OCI-M2 (cell line): ENCODE results near the gene RPL10A.

Source experiments
- DNase-seq: peaks from one replicate; lab custom pipeline; 2025; ENCODE audit not compliant: unreplicated experiment; lab: John Stamatoyannopoulos, UW

The RPL10A gene

DNA sequence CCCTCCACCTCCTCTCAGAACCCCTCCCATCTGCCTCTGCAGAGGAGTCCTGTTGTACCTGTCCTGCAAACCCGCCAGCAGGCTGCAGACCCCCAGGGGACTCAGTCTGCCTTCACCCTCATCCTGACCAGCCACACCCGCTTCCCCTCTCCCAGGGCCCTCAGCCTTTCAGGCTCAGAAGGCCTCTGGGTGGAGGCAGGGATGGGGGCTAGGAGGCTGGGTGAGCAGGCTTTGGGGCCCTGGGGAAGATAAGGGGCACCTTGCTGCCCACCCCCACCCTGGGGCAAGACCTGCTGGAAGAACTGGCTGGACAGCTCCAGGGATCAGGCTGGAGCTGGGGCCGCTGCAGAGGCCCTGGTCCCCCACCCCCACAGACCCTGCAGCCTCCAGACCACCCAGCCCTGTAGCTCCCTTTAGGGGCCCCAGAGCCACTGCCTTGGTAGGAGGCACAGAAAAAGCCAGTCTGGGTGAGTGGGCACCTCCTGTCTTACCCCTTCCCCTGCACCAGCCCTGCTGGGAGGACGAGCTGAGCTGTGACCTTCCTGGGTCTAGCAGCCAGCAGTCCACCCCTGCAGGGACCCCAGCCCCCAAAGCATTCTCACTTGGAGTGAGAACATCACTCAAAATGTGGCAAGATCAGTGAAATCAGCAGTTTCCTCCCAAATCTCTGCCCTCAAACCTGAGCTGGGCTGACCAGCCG lies 23.5 kb downstream of the RPL10A start:
- DNase-seq: no peak

DNA sequence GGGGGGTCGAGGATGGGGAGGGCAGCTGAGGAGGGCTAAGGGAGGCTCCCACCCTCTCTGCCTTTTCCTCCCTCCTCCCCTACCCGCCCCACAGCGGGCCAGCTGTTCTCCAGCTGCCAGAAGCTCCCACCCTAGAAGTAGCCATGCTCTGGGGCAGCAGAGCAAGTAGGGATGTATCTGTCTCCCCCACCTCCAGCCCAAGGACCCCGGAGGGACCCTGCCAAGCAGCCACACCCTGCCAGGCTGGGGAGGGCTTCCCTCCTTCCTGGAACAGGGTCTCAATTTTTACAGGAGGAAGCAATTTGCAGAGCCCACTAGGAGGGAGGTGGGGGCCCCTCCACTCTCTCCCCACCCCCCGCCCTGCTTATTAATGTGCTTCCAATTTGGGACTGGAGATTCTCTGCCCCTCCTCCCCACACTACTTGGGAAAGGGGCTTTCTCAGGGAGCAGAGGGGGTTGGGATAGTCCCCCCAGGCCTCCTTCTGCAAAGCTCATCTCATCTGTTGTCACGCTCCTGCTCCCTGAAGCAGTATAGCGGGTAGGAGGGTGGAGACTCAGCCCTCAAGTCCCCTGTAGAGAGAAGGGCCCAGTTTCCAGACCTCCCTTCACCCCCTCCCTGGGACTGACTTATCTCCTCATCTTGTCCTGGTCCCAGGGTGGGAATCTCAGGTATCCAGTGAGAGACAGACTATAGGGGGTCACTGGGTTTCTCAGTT lies 24.2 kb downstream of the RPL10A start:
- DNase-seq: no peak

- DNase-seq: no peak
These were observed 24.7 kb downstream of the RPL10A start for GRCh38 chr6:35492974-35493284.

GRCh38 chr6:35493307-35493983 lies 25.2 kb downstream of the RPL10A start:
- DNase-seq: no peak

- DNase-seq: no peak
These were observed 26.0 kb downstream of the RPL10A start for GRCh38 chr6:35494161-35494563.

GRCh38 chr6:35495258-35496035 lies 27.2 kb downstream of the RPL10A start:
- DNase-seq: no peak

GRCh38 chr6:35496036-35496840 lies 28.0 kb downstream of the RPL10A start:
- no peak for DNase-seq

DNA sequence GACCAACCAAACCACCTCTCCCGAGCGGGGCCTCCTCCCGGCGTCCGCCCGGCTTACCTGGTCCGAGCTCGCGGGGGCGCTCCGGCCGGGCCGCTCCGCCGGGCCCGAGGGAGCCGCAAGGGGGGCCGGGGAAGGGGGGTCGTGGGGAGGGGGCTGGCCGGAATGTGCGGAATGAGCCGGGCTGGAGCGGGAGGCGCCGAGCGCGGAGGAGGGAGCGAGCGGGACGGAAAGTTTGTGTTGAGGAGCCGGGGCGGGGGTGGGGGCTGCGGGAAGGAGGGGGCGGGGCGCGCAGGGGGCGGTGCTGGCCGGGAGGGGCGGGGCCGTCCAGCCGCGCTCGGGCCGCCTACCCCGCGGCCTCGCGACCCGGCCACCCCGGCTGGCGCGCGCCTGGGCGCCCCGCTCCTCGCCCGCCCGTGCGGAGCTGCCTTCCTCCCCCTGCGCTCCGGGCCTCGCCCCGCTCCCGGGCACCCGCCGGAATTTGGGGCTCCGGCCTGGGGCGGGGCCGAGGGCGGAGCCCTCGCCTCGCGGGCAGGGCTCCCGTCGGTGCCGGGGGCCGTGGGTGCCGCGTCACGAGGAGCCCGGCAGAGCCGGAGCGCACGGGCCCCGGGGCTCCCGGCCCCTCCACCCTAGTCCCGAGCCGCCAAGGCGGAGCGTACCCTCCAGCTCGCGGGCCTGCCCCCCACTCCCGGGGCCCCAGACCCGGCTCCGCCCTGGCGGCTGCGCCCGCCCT lies 28.8 kb downstream of the RPL10A start, which contains the start of gene TEAD3:
TEAD3 (minus strand) TSS at position 239 of the 730 bp plus-strand sequence.
- DNase-seq: no peak

DNA sequence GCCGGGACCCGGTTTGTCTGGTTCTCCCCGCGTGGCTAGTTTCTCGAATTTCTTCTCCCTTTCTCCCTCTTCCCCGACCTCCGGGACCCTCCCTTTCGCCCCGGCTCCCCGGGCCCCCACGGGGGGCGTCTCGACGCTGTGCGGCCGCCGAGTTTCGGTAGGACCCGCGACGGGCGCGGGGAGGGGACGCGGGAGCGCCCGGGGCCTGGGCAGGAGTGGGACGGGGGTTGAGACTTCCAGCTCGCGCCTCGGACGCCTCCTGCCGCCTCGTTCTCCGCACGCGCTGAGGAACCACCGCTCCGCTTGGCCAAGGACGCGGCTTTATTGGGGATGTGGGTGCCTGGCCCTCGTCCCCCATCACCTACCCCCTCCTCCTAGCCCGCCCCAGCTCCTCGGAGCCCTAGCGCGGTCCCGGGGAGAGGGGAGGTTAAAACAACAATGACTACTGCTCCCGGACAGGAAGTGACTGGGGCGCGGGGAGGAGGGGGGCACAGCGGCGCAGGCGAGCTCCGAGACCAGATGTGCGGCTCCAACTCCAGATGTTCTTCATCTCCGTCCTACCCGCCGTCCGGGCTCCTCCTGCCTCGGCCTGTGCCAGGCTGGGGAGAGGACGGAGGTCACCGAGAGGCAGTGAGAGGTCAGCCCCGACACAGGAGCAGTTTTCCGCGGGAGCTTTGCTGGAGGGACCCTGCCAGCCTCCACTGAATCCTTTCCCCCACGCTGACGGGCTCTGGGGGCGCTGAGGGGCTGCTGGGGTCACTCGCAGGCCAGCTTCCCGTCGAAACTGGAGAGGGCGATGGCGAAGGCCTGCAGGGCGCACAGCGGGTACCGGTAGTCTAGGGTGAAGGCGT lies 29.6 kb downstream of the RPL10A start:
- no peak for DNase-seq

GRCh38 chr6:35498422-35499067 lies 30.3 kb downstream of the RPL10A start:
- no peak for DNase-seq

- DNase-seq: no peak
These were observed 31.2 kb downstream of the RPL10A start for GRCh38 chr6:35499372-35499771.

DNA sequence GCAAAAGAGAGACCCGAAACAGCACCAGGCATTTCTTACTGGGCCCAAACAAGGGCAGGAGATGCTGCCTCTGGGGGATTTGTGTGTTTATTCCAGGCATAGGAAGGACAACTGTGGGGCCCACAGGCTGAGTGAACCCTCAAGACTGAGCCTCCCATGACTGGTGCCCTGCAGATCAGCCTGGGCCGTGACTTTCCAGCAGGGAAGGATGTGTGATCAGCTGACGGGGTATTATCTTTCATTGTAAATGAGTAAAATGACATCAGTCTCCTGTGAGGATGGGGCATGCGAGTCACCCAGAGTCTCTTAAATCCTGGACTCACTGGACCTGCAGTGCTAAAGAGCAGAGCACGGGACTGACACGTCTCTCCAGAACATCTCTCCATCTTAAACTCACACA lies 32.6 kb downstream of the RPL10A start:
- DNase-seq: no peak

- DNase-seq: no peak
These were observed 33.6 kb downstream of the RPL10A start for GRCh38 chr6:35501784-35502183.

GRCh38 chr6:35503534-35503933 lies 35.3 kb downstream of the RPL10A start:
- no peak for DNase-seq

GRCh38 chr6:35505999-35506412 lies 37.8 kb downstream of the RPL10A start:
- no peak for DNase-seq

DNA sequence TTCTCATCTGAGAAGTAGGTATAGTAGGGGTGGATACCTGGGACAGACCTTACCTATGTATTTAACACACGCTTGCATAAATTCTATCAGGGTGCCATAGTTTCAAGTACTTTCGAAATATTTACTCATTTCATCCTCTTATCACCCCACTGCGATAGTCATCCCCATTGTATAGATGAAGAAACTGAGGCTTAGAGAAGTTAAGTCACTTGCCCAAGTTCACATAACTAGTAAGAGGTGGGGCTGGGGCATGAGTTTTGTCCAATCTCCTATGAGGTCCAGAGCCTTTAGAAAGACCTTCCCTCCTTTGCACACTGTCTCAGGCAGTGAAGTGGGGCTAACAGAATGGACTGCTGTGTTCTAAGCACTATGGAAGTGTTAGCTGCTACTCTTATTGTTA lies 38.3 kb downstream of the RPL10A start:
- no peak for DNase-seq

GRCh38 chr6:35507221-35507620 lies 39.0 kb downstream of the RPL10A start:
- no peak for DNase-seq

DNA sequence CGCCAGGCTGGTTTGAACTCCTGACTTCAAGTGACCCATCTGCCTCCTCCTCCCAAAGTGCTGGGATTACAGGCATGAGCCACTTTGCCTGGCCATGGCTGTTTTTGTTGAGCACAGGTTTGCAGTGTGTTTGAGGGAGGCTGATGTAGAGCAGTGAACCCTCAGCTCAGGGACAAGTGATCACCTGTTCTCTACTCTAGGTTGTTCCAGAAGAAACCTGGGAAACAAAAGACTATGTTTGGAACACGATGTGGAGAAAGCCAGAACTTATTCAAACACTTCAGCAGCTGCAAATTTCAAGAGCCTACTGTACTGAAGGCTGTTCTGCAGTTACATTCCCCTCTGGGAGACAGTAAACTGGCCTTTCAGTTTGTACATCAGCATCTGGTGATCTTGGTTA lies 39.8 kb downstream of the RPL10A start:
- DNase-seq: no peak

DNA sequence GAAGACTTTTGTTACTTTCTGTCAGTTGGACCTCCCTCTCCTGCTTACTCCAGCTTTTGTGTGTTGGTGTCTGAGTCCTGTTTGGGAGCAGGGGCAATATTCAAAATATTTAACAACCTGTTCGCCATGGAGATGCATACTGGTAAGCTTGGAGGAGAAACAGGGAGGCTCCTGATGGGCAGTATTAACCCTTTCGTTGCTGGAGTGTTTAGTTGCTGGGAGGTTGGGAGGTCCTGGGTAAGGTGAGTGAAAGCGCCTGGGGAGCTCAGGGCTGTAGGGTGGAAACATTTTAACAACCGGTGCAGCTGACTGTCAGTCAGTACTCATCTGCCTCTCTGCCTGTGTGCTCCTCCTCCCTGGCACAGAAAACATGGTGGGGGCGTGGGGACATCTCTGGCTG lies 40.3 kb downstream of the RPL10A start:
- no peak for DNase-seq
